Astrocyte of the cerebellum (primary cell): ENCODE results near the gene FMNL1.
A peak's percentile ranks its signal among the peaks of the same experiment; 100 is the strongest.
"Not testable (repeated sequence)": the region's sequence is repeated elsewhere in the genome, so short reads cannot be mapped to it uniquely, and the experiment has no call there.

Source experiments
- DNase-seq: peaks from one replicate; pipeline ENCODE4 v3.0.0-alpha.2; 2011; ENCODE audit warnings: low read depth
- H3K4me3 ChIP-seq: 2 replicates; pipeline ENCODE4 v1.5.1; 2011; ENCODE audit warnings: mild to moderate bottlenecking, low read depth, low read length, moderate library complexity
- in situ Hi-C: cut with HindIII; loops from 2 replicates; pipeline ENCODE4 v1.10.0; 2017; ENCODE audit warnings: low sequenced_read_pairs
- TF ChIP-seq, protein P1 (sequence below): IDR thresholded peaks from 2 replicates; pipeline ENCODE4 v1.5.1; 2012; ENCODE audit warnings: low read length, low read depth, moderate library complexity, mild to moderate bottlenecking; ENCODE audit errors: missing control alignments

The FMNL1 gene

DNA sequence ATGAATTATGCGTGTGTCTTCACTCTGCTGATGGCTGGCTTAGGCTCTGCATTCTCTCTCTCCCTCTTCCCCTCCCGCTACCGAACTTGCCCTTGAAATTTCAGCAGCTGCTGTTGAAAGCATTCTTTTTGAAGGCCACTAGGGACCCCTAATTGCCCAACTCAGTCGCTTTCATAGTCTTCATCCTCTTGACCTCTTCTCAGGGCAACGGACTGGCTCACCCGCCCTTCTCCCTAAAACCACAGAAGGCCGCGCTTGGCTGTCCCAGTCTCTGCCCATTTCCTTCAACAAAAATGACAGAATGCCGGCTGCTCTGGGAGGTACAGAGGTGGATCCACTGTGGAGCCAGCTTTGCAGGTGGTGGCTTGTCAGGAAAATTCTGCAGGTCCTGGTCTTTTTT is 21.0 kb upstream of the FMNL1 start:
- TF ChIP-seq, protein P1, sequence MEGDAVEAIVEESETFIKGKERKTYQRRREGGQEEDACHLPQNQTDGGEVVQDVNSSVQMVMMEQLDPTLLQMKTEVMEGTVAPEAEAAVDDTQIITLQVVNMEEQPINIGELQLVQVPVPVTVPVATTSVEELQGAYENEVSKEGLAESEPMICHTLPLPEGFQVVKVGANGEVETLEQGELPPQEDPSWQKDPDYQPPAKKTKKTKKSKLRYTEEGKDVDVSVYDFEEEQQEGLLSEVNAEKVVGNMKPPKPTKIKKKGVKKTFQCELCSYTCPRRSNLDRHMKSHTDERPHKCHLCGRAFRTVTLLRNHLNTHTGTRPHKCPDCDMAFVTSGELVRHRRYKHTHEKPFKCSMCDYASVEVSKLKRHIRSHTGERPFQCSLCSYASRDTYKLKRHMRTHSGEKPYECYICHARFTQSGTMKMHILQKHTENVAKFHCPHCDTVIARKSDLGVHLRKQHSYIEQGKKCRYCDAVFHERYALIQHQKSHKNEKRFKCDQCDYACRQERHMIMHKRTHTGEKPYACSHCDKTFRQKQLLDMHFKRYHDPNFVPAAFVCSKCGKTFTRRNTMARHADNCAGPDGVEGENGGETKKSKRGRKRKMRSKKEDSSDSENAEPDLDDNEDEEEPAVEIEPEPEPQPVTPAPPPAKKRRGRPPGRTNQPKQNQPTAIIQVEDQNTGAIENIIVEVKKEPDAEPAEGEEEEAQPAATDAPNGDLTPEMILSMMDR = no peak
- in situ Hi-C loops = loop anchor here (25.0 kb wide), 1 partner anchor 662 kb away; no protein-coding TSS in a partner anchor
- no peak overlapping the region for H3K4me3 ChIP-seq
- DNase-seq = no peak

DNA sequence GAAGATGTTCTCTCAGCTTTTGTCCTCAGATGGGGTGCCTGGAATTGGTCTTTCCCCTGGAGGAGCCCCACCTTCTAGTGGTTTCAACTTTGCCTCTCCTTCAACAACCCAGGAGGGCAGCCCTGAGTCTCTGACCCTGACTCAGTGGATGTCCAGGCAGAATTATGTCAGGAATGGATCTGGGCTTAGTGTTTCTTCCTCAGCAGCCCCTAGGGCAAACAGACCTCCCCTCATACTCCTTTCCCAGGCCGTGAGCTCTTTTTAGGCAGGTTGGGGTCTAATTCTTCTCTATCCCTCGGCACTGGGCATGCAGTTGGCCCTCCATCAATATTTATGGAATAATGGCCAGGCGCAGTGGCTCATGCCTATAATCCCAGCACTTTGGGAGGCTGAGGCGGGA is 20.2 kb upstream of the FMNL1 start:
- DNase-seq = no peak
- TF ChIP-seq, protein P1 = no peak
- no peak overlapping the region for H3K4me3 ChIP-seq
- in situ Hi-C loops = loop anchor here (25.0 kb wide), 1 partner anchor 661 kb away; no protein-coding TSS in a partner anchor

DNA sequence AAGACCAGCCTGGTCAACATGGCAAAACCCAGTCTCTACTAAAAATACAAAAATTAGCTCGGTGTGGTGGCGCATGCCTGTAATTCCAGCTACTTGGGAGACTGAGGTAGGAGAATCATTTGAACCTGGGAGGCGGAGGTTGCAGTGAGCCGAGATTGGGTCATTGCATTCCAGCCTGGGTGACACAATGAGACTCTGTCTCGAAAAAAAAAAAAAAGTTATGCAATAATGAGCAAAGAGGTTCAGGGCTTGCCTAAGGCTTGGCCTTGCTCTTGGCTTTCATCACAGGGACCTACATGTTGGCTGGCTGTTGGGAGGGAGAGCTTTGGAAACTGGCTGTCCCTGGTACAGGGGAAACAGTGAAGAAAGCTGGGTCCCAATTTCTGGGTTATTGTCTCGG is 19.8 kb upstream of the FMNL1 start:
- H3K4me3 ChIP-seq, DNase-seq: not testable (repeated sequence)
- in situ Hi-C loops = loop anchor here (25.0 kb wide), 1 partner anchor 660 kb away; no protein-coding TSS in a partner anchor

DNA sequence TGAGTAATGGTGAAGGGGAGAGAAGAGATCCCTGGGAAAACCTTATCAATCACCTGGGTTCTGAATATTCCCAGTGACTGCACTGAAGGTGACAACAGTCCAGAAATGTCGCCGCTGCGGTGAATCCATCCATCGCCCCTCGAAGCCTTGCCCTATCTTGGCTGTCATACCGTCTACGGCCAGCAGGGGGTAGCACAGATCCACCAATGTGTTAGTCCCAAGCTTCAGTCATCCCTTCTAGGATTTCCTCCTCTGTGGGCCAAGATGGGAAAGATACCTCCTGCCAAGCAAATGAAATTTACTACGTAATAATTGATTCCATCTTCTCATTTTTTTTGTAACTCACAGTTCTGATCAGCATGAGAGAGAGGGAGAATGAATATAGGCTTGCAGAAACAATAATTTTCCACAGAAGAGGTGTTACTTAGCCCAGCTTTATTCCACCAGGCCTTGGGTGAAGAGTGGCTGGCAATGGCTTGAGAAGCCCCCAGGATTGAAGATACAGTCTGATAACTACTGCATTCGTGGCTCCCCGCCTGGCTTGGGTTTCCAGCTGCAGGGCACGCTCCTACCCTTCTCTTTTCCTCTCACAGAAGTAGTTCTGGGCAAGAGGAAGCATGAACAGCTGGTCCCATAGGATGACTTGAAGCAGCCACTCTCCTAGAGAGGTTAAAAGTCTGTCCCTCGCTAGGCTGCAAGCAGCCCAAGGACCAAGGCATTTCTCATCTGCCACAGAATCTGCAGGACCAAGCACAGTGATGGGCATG is 2.6 kb upstream of the FMNL1 start:
- DNase-seq = peak; percentile 68
- H3K4me3 ChIP-seq = no peak overlapping the region
- in situ Hi-C loops = loop anchor here (25.0 kb wide), 1 partner anchor 643 kb away; no protein-coding TSS in a partner anchor
- TF ChIP-seq, protein P1 = peak; percentile 89

DNA sequence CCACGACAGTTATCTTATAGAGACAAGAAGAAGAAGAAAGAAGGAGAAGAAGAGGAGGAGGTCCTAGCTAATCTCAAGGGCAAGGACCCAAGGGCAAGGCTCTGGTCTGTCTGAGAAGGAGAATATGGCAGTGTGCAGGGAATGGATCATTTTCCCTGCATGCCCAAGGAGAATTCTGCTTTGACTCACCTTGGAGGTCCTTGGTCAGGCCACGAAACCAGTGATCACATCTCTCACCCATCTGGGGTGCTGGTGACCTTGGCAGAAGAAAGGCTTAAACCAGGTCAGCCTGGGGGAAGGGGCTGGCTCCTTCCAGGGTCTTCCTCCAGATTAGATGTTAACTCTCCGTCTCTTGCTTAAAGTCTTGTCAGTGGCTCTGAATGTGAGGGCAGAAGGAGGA is 1.6 kb upstream of the FMNL1 start:
- no peak for DNase-seq
- in situ Hi-C loops = loop anchor here (25.0 kb wide), 1 partner anchor 642 kb away; no protein-coding TSS in a partner anchor
- TF ChIP-seq, protein P1 = no peak
- no peak overlapping the region for H3K4me3 ChIP-seq

DNA sequence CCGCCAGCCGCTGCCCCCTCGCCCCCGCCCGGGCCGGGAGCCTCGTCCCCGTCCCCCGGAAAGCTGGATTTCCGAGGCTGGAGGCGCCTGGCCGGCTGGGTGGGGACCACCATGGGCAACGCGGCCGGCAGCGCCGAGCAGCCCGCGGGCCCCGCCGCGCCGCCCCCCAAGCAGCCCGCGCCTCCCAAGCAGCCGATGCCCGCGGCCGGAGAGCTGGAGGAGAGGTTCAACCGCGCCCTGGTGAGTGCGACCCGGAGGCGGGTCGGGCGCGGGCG is 266 bp downstream of the FMNL1 start:
- TF ChIP-seq, protein P1 = no peak
- in situ Hi-C loops = loop anchor here (25.0 kb wide), 1 partner anchor 640 kb away; no protein-coding TSS in a partner anchor
- peak overlapping the region; percentile 31 for H3K4me3 ChIP-seq
- DNase-seq = no peak

DNA sequence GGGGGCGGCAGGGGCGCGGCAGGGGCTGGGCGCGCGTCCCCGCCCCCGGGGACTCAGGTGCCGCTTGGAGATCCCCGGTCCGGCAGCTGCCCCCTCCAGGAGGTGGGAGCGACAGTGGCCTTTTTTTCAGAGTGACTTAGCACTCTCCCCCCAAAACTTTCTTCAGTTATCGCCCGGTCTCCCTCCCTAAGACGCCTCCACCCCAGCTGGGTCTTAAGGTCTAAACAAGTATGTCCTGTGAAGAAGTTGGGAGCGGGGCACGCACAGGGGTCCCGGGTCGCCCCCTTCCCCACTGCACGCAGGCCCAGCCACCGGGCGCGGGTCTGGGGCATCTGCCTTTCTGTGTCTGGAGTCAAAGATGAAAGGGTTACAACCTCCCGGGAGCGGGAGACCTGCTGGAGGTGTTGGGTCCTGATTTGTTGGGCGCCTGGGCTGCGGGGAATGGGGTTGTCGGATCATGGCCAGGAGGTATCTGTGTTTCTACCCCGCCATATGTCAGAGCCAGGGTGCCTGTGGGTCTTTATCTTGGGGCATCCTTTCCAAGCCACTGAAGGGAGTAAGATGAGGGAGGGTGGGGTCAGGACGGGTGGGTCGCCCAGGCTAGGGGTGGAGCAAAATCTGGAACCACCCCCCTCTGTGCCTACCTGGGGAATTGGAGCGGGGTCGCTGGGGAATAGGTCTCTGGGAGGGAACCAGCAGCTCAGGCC is 757 bp downstream of the FMNL1 start:
- H3K4me3 ChIP-seq = peak overlapping the region; percentile 7
- in situ Hi-C loops = loop anchor here (25.0 kb wide), 1 partner anchor 640 kb away; no protein-coding TSS in a partner anchor
- DNase-seq = no peak
- TF ChIP-seq, protein P1 = no peak
